Testis (tissue), 3 donors: ENCODE measurements around the gene FBXL20. TPM values are rescaled to one million over a fixed set of nuclear protein-coding genes. Genes with fewer than 3 reads are reported as not detected.

Experiments used
- DNase-seq: peaks from one replicate; pipeline ENCODE4 v3.0.0-alpha.2; 2019
- H3K27ac ChIP-seq, 2 donors: fragments of 200-600 bp; sonication (generic); one replicate each; pipeline ENCODE4 v1.5.1; 2019
- H3K27me3 ChIP-seq: fragments of 200-600 bp; sonication (generic); one replicate; pipeline ENCODE4 v1.5.1; 2019
- H3K36me3 ChIP-seq: fragments of 200-600 bp; sonication (generic); one replicate; pipeline ENCODE4 v1.5.1; 2017; ENCODE audit warnings: low read depth; ENCODE audit errors: missing control alignments
- H3K4me1 ChIP-seq: fragments of 200-600 bp; sonication (generic); one replicate; pipeline ENCODE4 v1.5.1; 2019
- H3K4me3 ChIP-seq, 2 donors: fragments of 200-600 bp; sonication (generic); one replicate each; pipeline ENCODE4 v1.5.1; 2017 to 2019
- H3K9me3 ChIP-seq: fragments of 200-600 bp; sonication (generic); one replicate; pipeline ENCODE4 v1.5.1; 2017
- POLR2A ChIP-seq: fragments of 450-650 bp; IDR thresholded peaks from one replicate; pipeline ENCODE4 v1.6.1; 2017; ENCODE audit warnings: antibody characterized with exemption, mild to moderate bottlenecking, moderate library complexity
- WGBS, 2 donors: methylation state at CpG; one replicate each; pipeline ENCODE4 v1.1.5; 2018; 5-methylcytosine and 5-hydroxymethylcytosine counted together
- intact Hi-C: fragments of 100-400 bp; cut with DNase I; formaldehyde crosslinking; loops from one replicate; pipeline ENCODE4 v1.15.1; 2023; ENCODE audit warnings: low total_unique reads
- polyA plus RNA-seq: library from polyadenylated mRNA; stranded (reverse); fragments of 350-450 nt; fragmentation: Illumina TruSeq; extraction: RNeasy Lipid Tissue Mini Kit (QIAGEN cat#74804); gene quantifications from one replicate; pipeline ENCODE4 v1.2.3, GENCODE V29; 2014; ENCODE audit warnings: low read depth, low replicate concordance; ENCODE audit not compliant: insufficient read depth
- total RNA-seq, 2 donors: library from RNA; depleted of rRNA; stranded (reverse); fragments of >200 nt; gene quantifications; one replicate each; pipeline ENCODE4 v1.2.3, GENCODE V29; 2016
- TF ChIP-seq, protein P1 (sequence below), 3 experiments: fragments of 450-650 bp in 2 of 3; fragments of 200-600 bp in 1 of 3; sonication (generic) in 1 of 3; IDR thresholded peaks; one replicate each; pipeline ENCODE4 v1.5.1; 2016 to 2019; ENCODE audit warnings: antibody characterized with exemption in 3 of 3, mild to moderate bottlenecking in 2 of 3, moderate library complexity in 1 of 3

The FBXL20 gene
- total and polyA plus RNA-seq, 3 donors from 2014 or later, result 29.7 to 67.5 (median 62.5) TPM

DNA sequence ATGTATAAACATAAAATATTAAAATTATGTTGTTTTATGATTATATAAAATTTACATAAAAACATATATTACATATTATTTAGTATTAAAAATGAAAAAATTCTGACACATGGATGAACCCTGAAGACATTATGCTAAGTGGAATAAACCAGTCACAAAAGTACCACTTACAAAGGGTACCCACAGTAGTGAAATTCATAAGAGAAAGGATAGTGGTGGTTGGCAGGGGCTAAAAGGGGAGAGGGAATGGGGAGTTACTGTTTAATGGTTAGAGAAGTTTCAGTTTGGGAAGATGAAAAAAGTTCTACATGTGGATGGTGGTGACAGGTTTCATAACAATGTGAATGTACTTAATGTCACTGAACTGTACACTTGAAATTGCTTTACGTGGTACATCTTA is 41.4 kb downstream of the FBXL20 start:
- 75 to 76% methylated on average over 1 of the region's 1 CpG for WGBS, 2 donors
- Histone ChIP-seq H3K27me3 (no peaks in the 10 kb centered on the region), H3K36me3 (no peaks in the 10 kb centered on the region), H3K4me1 (peaks cover 12% of the 10 kb centered on the region), H3K4me3 (no peak overlapping the region), H3K9me3 (no peaks in the 10 kb centered on the region), H3K27ac (peak overlapping the region in 1 of 2 donors; percentile 16)
- intact Hi-C loops, result no loop called here
- no peak for TF ChIP-seq POLR2A
- TF ChIP-seq, protein P1, sequence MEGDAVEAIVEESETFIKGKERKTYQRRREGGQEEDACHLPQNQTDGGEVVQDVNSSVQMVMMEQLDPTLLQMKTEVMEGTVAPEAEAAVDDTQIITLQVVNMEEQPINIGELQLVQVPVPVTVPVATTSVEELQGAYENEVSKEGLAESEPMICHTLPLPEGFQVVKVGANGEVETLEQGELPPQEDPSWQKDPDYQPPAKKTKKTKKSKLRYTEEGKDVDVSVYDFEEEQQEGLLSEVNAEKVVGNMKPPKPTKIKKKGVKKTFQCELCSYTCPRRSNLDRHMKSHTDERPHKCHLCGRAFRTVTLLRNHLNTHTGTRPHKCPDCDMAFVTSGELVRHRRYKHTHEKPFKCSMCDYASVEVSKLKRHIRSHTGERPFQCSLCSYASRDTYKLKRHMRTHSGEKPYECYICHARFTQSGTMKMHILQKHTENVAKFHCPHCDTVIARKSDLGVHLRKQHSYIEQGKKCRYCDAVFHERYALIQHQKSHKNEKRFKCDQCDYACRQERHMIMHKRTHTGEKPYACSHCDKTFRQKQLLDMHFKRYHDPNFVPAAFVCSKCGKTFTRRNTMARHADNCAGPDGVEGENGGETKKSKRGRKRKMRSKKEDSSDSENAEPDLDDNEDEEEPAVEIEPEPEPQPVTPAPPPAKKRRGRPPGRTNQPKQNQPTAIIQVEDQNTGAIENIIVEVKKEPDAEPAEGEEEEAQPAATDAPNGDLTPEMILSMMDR (IDR thresholded peaks at IDR 0.05), result no peak
- DNase-seq, result no peak

DNA sequence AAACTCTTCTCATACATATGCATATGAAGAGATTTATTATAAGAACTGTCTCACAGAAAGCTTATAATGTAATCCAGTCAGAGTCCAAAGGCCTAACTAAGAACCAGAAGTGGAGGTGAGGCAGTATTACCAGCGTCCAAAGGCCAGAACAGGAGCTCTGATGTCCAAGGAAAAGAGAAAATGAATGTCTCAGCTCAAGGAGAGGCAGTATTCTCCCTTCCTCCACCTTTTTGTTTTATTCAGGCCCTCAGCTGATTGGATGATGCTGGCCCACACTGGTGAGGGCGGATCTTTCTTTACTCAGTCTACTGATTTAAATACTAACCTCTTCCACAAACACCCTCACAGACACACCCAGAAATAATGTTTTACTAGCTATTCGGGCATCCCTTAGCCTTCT is 43.4 kb downstream of the FBXL20 start:
- H3K27me3 ChIP-seq, result no peaks in the 10 kb centered on the region
- H3K36me3 ChIP-seq, result no peaks in the 10 kb centered on the region
- TF ChIP-seq, protein P1 (IDR thresholded peaks at IDR 0.05), result no peak
- TF ChIP-seq POLR2A, result no peak
- DNase-seq, result no peak
- 72 to 80% methylated on average over 3 of the region's 3 CpGs for WGBS, 2 donors
- no peak overlapping the region for H3K4me3 ChIP-seq
- no peak overlapping the region for H3K27ac ChIP-seq
- peaks cover 12% of the 10 kb centered on the region for H3K4me1 ChIP-seq
- H3K9me3 ChIP-seq, result no peaks in the 10 kb centered on the region
- intact Hi-C loops, result no loop called here

DNA sequence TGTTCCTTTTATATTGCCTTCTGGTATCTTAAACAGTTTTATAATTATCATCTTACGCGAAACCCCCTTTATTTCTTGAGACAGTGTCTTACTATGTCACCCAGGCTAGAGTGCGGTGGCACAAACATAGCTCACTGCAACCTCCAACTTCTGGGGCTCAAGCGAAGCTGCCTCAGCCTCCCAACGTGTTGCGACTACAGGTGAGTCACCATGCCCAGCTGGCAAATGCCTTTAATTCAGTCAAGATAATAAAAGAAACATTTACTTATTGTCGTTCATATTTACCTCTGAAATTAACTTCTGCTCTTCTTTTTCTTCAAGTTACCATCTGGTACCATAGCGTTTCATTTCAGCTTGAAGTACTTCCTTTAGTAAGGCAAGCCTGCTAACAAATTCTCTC is 43.9 kb downstream of the FBXL20 start:
- no peak for DNase-seq
- Histone ChIP-seq H3K9me3 (no peaks in the 10 kb centered on the region), H3K36me3 (no peaks in the 10 kb centered on the region), H3K4me3 (no peak overlapping the region), H3K27me3 (no peaks in the 10 kb centered on the region), H3K4me1 (peaks cover 17% of the 10 kb centered on the region), H3K27ac (no peak overlapping the region)
- 67 to 69% methylated on average over 8 of the region's 8 CpGs for WGBS, 2 donors
- TF ChIP-seq, protein P1 (IDR thresholded peaks at IDR 0.05), result no peak
- TF ChIP-seq POLR2A, result no peak
- intact Hi-C loops, result no loop called here

DNA sequence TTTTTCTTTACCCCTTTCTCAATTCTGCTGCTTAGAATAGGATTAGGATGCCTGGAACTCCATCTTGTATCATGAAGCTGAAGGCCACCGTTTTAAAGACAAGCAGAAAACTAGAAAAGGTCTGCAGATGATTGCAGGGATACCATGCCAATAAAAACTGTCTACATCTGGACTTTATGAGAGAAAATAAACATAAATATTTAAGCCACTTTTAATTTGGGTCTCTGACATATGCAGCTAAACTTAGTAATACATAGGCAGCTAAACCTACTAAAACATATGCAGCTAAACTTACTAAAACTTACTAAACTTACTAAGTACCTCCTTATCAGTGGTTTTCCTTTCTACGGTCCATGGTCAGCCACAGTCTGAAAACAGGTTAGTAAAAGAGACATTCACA is 48.4 kb downstream of the FBXL20 start:
- DNase-seq, result no peak
- H3K36me3 ChIP-seq, result no peaks in the 10 kb centered on the region
- H3K4me1 ChIP-seq, result peaks cover 8% of the 10 kb centered on the region
- 43 to 44% methylated on average over 2 of the region's 2 CpGs for WGBS, 2 donors
- H3K9me3 ChIP-seq, result no peaks in the 10 kb centered on the region
- no peak overlapping the region for H3K27ac ChIP-seq
- H3K4me3 ChIP-seq, result no peak overlapping the region
- intact Hi-C loops, result no loop called here
- H3K27me3 ChIP-seq, result no peaks in the 10 kb centered on the region
- no peak for TF ChIP-seq POLR2A
- TF ChIP-seq, protein P1 (IDR thresholded peaks at IDR 0.05), result no peak

DNA sequence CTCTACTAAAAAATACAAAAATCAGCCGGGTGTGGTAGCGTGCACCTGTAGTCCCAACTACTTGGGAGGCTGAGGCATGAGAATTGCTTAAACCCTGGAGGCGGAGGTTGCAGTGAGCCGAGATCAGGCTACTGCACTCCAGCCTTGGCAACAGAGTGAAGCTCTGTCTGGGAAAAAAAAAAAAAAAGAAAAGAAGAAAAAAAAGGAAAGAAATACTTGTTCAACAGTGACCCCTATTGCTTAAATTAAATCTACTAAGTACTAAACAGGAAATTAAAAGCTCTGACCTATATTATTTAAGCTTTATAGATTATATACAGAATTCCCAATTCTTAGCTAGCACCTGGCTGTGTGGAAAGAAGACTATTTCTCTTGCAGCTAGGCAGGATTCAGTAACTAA is 48.9 kb downstream of the FBXL20 start:
- DNase-seq, result no peak
- TF ChIP-seq, protein P1 (IDR thresholded peaks at IDR 0.05), result no peak
- TF ChIP-seq POLR2A, result no peak
- no peaks in the 10 kb centered on the region for H3K27me3 ChIP-seq
- intact Hi-C loops, result no loop called here
- peaks cover 8% of the 10 kb centered on the region for H3K4me1 ChIP-seq
- no peaks in the 10 kb centered on the region for H3K9me3 ChIP-seq
- H3K4me3 ChIP-seq, result no peak overlapping the region
- H3K27ac ChIP-seq, result no peak overlapping the region
- no peaks in the 10 kb centered on the region for H3K36me3 ChIP-seq
- WGBS, 2 donors, result 60 to 73% methylated on average over 4 of the region's 4 CpGs
